WTC11 (cell line): ENCODE data around the gene UCK2. TPM values are rescaled to one million over a fixed set of nuclear protein-coding genes. Genes with fewer than 3 reads are reported as not detected.

Experiments used
- ATAC-seq: fragments of 200-7000 bp; cut with Tn5 transposase; 2 replicates; pipeline ENCODE4 v1.10.0; 2021; ENCODE audit warnings: mild to moderate bottlenecking, moderate library complexity
- CTCF ChIA-PET: fragments of 300-600 bp; sonication (Branson Sonifier 250); formaldehyde crosslinking; loops from one replicate; lab custom pipeline; 2021; ENCODE audit warnings: antibody characterized with exemption; lab: Charles Lee
- POLR2A ChIA-PET: fragments of 350-600 bp; sonication (Branson Sonifier 250); formaldehyde crosslinking; loops from one replicate; lab custom pipeline; 2021; ENCODE audit warnings: antibody characterized with exemption; lab: Charles Lee
- DNase-seq: peaks from one replicate; pipeline ENCODE4 v3.0.0; 2021; ENCODE audit warnings: low spot score
- H3K27ac Mint-ChIP-seq: 2 replicates; pipeline ENCODE4 v1.8.0; 2021; ENCODE audit warnings: mixed read lengths
- H3K27me3 Mint-ChIP-seq: 2 replicates; pipeline ENCODE4 v1.8.0; 2021; ENCODE audit warnings: low read depth, mild to moderate bottlenecking, moderate library complexity, mixed read lengths
- H3K36me3 Mint-ChIP-seq: 2 replicates; pipeline ENCODE4 v1.8.0; 2021; ENCODE audit warnings: mixed read lengths
- H3K4me1 Mint-ChIP-seq: 2 replicates; pipeline ENCODE4 v1.8.0; 2022; ENCODE audit warnings: mixed read lengths
- H3K4me3 Mint-ChIP-seq: 2 replicates; pipeline ENCODE4 v1.8.0; 2021; ENCODE audit warnings: mild to moderate bottlenecking, moderate library complexity, mixed read lengths
- H3K9me3 Mint-ChIP-seq: 2 replicates; pipeline ENCODE4 v1.8.0; 2021; ENCODE audit warnings: mixed read lengths
- CREB1 ChIP-seq: sonication (generic); formaldehyde crosslinking; IDR thresholded peaks from 2 replicates; pipeline ENCODE4 v1.8.0; 2023; ENCODE audit warnings: mild to moderate bottlenecking, missing genetic modification reagents
- CREM ChIP-seq: sonication (generic); formaldehyde crosslinking; IDR thresholded peaks from 2 replicates; pipeline ENCODE4 v1.8.1; 2022; ENCODE audit warnings: mild to moderate bottlenecking, missing genetic modification reagents, moderate library complexity
- CTCF ChIP-seq: fragments of 200-600 bp; IDR thresholded peaks from 2 replicates; pipeline ENCODE4 v1.8.0; 2022; ENCODE audit warnings: antibody characterized with exemption
- ESRRA ChIP-seq: sonication (generic); formaldehyde crosslinking; IDR thresholded peaks from 2 replicates; pipeline ENCODE4 v1.8.1; 2022; ENCODE audit warnings: mild to moderate bottlenecking, missing genetic modification reagents, borderline replicate concordance
- FOXK1 ChIP-seq: sonication (generic); formaldehyde crosslinking; IDR thresholded peaks from 2 replicates; pipeline ENCODE4 v1.8.0; 2022; ENCODE audit warnings: mild to moderate bottlenecking, moderate library complexity, missing genetic modification reagents
- GABPB1 ChIP-seq: sonication (generic); formaldehyde crosslinking; IDR thresholded peaks from 2 replicates; pipeline ENCODE4 v1.8.1; 2023; ENCODE audit warnings: mild to moderate bottlenecking, missing genetic modification reagents
- GRHL2 ChIP-seq: fragments of 250-450 bp; sonication (Bioruptor Pico); IDR thresholded peaks from 2 replicates; pipeline ENCODE4 v1.8.0; 2022; ENCODE audit warnings: mild to moderate bottlenecking, moderate library complexity; ENCODE audit not compliant: insufficient replicate concordance, severe bottlenecking
- HMGXB4 ChIP-seq: sonication (generic); formaldehyde crosslinking; IDR thresholded peaks from 2 replicates; pipeline ENCODE4 v1.8.1; 2023; ENCODE audit warnings: mild to moderate bottlenecking, moderate library complexity, missing genetic modification reagents
- JUN ChIP-seq: sonication (generic); formaldehyde crosslinking; IDR thresholded peaks from 2 replicates; pipeline ENCODE4 v1.8.0; 2023; ENCODE audit warnings: mild to moderate bottlenecking, missing genetic modification reagents
- NFE2L1 ChIP-seq: sonication (generic); formaldehyde crosslinking; IDR thresholded peaks from 2 replicates; pipeline ENCODE4 v1.8.1; 2023; ENCODE audit warnings: missing genetic modification reagents
- USF1 ChIP-seq: sonication (generic); formaldehyde crosslinking; IDR thresholded peaks from 2 replicates; pipeline ENCODE4 v1.8.0; 2022; ENCODE audit warnings: mild to moderate bottlenecking, missing genetic modification reagents
- ZNF219 ChIP-seq: sonication (generic); formaldehyde crosslinking; IDR thresholded peaks from 2 replicates; pipeline ENCODE4 v1.8.0; 2023; ENCODE audit warnings: missing genetic modification reagents, mild to moderate bottlenecking, borderline replicate concordance
- ZNF423 ChIP-seq: fragments of 250-450 bp; sonication (Bioruptor Pico); IDR thresholded peaks from 2 replicates; pipeline ENCODE4 v2.1.2; 2022; ENCODE audit warnings: mild to moderate bottlenecking, moderate library complexity
- ZNF671 ChIP-seq: fragments of 250-450 bp; sonication (Bioruptor Pico); IDR thresholded peaks from 2 replicates; pipeline ENCODE4 v1.8.0; 2021; ENCODE audit warnings: mild to moderate bottlenecking
- total RNA-seq: library from RNA; stranded (reverse); gene quantifications from 3 replicates; pipeline ENCODE4 v1.2.3, GENCODE V29; 2021
- TF ChIP-seq, protein P1 (sequence below): sonication (generic); formaldehyde crosslinking; IDR thresholded peaks from 2 replicates; pipeline ENCODE4 v1.8.1; 2023; ENCODE audit warnings: mild to moderate bottlenecking, missing genetic modification reagents, moderate library complexity
- TF ChIP-seq, protein P2 (sequence below): sonication (generic); formaldehyde crosslinking; IDR thresholded peaks from 2 replicates; pipeline ENCODE4 v1.8.1; 2022; ENCODE audit warnings: mild to moderate bottlenecking, moderate library complexity, missing genetic modification reagents
- TF ChIP-seq, protein P3 (sequence below): sonication (generic); formaldehyde crosslinking; IDR thresholded peaks from 2 replicates; pipeline ENCODE4 v1.8.0; 2022; ENCODE audit warnings: mild to moderate bottlenecking, missing genetic modification reagents

Gene UCK2
- total RNA-seq, 1 experiment from 2014 or later: 85.7 TPM

- no peak overlapping the region for H3K4me3 Mint-ChIP-seq
- ATAC-seq: peak; percentile 62
- no peaks in the 10 kb centered on the region for H3K27me3 Mint-ChIP-seq
- no peak for TF ChIP-seq CTCF
- no peak for TF ChIP-seq NFE2L1 (CRISPR knock-in tag)
- TF ChIP-seq ESRRA (CRISPR knock-in tag): no peak
- TF ChIP-seq GRHL2: no peak
- TF ChIP-seq ZNF219 (CRISPR knock-in tag): no peak
- no peak for TF ChIP-seq FOXK1 (CRISPR knock-in tag)
- TF ChIP-seq USF1 (CRISPR knock-in tag): no peak
- TF ChIP-seq, protein P1, sequence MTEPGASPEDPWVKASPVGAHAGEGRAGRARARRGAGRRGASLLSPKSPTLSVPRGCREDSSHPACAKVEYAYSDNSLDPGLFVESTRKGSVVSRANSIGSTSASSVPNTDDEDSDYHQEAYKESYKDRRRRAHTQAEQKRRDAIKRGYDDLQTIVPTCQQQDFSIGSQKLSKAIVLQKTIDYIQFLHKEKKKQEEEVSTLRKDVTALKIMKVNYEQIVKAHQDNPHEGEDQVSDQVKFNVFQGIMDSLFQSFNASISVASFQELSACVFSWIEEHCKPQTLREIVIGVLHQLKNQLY (CRISPR knock-in tag): no peak
- TF ChIP-seq HMGXB4 (CRISPR knock-in tag): no peak
- no peak for TF ChIP-seq ZNF423
- TF ChIP-seq GABPB1 (CRISPR knock-in tag): no peak
- TF ChIP-seq CREM (CRISPR knock-in tag): no peak
- no peak for TF ChIP-seq CREB1 (CRISPR knock-in tag)
- no peak for TF ChIP-seq JUN (CRISPR knock-in tag)
- TF ChIP-seq ZNF671 (CRISPR knock-in tag): no peak
- TF ChIP-seq, protein P2, sequence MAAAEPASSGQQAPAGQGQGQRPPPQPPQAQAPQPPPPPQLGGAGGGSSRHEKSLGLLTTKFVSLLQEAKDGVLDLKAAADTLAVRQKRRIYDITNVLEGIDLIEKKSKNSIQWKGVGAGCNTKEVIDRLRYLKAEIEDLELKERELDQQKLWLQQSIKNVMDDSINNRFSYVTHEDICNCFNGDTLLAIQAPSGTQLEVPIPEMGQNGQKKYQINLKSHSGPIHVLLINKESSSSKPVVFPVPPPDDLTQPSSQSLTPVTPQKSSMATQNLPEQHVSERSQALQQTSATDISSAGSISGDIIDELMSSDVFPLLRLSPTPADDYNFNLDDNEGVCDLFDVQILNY (CRISPR knock-in tag): no peak
- no peak for DNase-seq
- ChIA-PET CTCF (interaction anchor here (1.0 to 2.2 kb wide), 3 partner anchors 16 to 76 kb away, joined by 3 to 7 read pairs (median 4); partner anchors contain the start of gene TMCO1), POLR2A (no interaction called here)
- H3K27ac Mint-ChIP-seq: no peak overlapping the region
- H3K4me1 Mint-ChIP-seq: peaks cover 55% of the 10 kb centered on the region
- H3K36me3 Mint-ChIP-seq: peaks cover 12% of the 10 kb centered on the region
- H3K9me3 Mint-ChIP-seq: peaks cover 8% of the 10 kb centered on the region; the same call in 1 of the 2 replicates
Measured at GRCh38 chr1:165844933-165845332, 17.5 kb downstream of the UCK2 start.

GRCh38 chr1:165845569-165845968 is 18.2 kb downstream of the UCK2 start:
- Mint-ChIP-seq H3K27me3 (no peaks in the 10 kb centered on the region), H3K4me1 (peaks cover 50% of the 10 kb centered on the region), H3K27ac (no peak overlapping the region), H3K4me3 (no peak overlapping the region), H3K9me3 (peaks cover 8% of the 10 kb centered on the region; the same call in 1 of the 2 replicates), H3K36me3 (peaks cover 12% of the 10 kb centered on the region)
- no peak for DNase-seq
- ChIA-PET CTCF (interaction anchor here (0.6 to 2.2 kb wide), 4 partner anchors 11 to 77 kb away, joined by 3 to 7 read pairs (median 4); partner anchors contain the start of gene TMCO1), POLR2A (no interaction called here)
- TF ChIP-seq, protein P3, sequence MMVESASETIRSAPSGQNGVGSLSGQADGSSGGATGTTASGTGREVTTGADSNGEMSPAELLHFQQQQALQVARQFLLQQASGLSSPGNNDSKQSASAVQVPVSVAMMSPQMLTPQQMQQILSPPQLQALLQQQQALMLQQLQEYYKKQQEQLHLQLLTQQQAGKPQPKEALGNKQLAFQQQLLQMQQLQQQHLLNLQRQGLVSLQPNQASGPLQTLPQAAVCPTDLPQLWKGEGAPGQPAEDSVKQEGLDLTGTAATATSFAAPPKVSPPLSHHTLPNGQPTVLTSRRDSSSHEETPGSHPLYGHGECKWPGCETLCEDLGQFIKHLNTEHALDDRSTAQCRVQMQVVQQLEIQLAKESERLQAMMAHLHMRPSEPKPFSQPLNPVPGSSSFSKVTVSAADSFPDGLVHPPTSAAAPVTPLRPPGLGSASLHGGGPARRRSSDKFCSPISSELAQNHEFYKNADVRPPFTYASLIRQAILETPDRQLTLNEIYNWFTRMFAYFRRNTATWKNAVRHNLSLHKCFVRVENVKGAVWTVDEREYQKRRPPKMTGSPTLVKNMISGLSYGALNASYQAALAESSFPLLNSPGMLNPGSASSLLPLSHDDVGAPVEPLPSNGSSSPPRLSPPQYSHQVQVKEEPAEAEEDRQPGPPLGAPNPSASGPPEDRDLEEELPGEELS (CRISPR knock-in tag): no peak
- no peak for ATAC-seq
